ENCODE data around the gene ETNPPL. TPM values are rescaled to one million over a fixed set of nuclear protein-coding genes. Genes with fewer than 3 reads are reported as not detected.
"Not testable (repeated sequence)": the region's sequence is repeated elsewhere in the genome, so short reads cannot be mapped to it uniquely, and the experiment has no call there.

The ETNPPL gene
- total RNA-seq, 1 donor from 2014 or later, result not detected

DNA sequence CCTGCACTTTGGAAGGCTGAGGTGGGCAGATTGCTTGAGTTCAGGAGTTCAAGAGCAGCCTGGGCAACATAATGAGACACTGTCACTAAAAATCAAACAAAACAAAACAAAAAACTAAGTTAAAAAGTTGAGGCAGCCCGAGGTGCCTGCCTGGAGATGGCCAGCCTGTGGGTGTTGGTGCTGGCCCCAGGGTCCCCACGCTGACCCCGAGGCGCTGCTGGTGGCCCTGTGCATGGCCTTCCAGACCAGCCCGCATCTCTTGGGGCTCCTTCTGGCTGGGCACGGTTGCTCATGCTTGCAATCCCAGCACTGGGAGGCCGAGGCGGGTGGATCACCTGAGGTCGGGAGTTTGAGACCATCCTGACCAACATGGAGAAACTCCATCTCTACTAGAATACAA, 4.4 kb downstream of the ETNPPL start:
- intact Hi-C loops (cut with micrococcal nuclease), result no loop called here

- intact Hi-C loops (cut with micrococcal nuclease), result no loop called here
Measured at GRCh38 chr4:108754327-108754726, 8.5 kb downstream of the ETNPPL start.

GRCh38 chr4:108751321-108751720, 11.5 kb downstream of the ETNPPL start:
- intact Hi-C loops (cut with micrococcal nuclease), result no loop called here

DNA sequence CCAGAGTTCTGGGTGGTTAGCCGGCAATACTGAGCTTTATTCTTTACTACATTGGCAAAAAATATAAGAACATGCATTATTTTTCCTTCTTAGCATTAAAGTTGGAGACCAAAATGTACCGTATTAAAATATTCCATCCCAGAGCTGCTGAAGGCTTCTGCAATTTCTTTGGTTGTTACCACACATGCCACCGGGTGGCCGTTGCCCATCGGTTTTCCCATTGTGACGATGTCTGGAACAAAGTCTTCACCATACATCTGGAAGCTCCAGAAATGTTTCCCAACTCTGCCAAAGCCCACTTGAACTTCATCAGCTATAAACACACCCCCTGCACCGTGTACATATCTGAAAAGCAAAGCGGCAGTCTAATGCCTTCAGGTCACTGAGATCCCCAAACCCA, 13.7 kb downstream of the ETNPPL start:
- intact Hi-C loops (cut with micrococcal nuclease), result no loop called here

- intact Hi-C loops (cut with micrococcal nuclease), result no loop called here
Measured at GRCh38 chr4:108746511-108746910, 16.3 kb downstream of the ETNPPL start.

DNA sequence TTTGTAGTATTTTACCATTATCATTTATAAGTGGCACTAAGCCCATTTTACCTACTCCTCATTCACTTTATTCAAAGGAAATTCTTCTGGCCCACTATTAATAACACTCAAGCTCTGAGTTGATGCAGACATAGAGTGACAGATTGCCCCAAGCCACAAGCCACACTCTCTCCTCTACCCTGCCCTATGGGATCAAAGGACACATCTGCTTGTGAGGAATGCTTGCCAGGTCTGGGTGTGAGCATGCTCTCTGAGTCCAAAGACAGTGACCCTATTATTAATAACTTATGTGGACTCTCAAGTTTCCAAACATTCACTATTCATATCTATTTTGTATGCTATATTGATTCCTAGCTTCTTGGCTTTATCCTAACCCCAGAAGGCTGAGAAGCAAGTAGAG, 18.5 kb downstream of the ETNPPL start:
- intact Hi-C loops (cut with micrococcal nuclease), result no loop called here

DNA sequence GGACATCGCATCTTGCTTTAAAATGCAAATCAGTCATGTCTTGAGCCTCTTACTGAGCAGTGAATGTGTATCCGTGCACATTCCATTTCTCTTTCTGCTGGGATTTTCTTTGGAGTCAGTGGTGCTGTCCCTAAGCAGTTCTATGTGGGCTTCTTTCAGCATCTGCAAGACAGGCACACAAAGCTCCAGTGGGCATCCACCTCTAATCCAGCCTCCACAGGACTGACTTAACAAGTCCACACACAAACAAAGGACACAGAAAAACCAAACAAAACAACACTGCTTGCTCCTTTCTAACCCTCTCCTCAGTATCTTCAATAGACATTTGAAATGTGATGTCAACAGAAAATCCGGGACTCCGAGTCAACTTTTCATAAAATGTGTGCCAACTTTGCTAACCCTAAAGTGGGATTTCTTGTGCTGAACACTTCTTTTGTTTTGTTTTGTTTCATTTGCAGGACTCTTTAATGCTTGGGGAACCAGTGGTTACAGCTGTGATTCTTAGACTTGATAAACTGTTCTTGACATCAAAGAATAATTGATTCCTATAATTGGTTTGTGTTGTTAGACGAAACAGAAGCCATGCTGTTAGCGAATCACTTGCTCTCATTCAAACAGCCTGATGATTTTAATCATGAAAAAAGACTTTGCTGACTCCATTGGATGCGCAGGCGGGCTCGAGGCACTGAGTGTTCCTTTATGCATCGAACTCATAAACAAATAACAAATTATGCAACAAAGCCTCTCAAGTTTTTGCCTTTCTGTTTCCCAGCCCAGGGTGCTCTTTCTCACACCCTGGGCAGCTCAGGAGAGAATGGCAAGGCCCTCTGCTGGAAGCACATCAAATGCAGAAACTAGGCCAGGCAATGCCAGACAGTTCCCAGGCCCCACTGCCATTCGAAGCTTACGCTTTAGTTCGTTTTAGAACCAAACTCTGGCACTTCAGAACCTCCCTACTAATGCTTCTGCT, 20.1 kb downstream of the ETNPPL start:
- intact Hi-C loops (cut with micrococcal nuclease), result no loop called here

DNA sequence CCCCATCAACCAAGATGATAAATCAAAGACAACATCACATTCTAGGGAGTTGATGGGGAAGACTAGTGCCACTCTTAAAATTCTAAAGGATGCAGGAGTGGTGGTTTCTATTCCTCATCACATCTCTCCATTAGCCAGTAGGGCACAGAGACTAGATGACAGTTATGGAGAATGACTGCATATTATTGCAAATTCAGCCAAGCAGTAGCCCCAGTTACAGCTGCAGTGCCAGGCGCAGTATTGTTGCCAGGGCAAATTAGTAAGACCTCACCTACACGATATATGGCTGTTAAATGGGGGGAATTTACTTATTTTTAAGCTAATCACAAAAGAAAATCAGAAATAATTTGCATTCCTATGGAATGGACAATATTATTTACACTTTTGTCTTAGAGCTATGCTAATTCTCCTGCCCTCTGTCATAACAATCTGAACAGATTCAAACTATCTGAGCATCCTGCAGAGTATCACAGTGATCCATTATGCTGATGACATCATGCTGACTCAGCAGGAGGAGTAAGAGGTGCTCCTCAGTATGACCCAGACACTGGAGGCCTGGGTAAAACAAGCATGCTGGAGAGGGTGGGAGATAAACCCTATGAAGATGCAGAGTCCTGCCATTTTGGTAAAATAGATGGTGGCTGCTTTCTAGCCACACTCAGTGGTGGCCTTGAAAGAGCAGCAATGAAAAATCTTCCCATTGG, 24.7 kb downstream of the ETNPPL start:
- intact Hi-C loops (cut with micrococcal nuclease), result no loop called here

GRCh38 chr4:108731006-108731405, 31.8 kb downstream of the ETNPPL start:
- intact Hi-C loops (cut with micrococcal nuclease), result no loop called here

DNA sequence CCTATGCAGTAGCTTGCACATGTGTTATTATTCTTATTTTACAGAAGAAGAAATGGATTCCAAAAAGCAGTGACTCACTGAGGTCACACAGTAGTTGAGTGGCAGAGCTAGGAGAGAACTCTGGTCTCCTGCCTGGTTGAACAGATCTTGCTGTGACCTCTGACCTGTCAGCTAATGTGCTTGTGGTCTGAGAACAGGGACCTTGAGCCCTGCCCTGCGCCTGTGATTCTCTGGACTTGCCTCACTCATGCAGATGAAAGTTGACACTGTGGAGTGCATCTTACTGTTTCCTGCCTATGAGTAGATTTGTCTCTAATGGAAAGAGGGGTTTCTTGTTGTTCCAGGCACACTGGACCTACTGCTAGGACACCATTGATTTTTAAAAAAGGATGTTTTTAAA, 32.3 kb downstream of the ETNPPL start:
- intact Hi-C loops (cut with micrococcal nuclease), result no loop called here

GRCh38 chr4:108729731-108730130, 33.1 kb downstream of the ETNPPL start:
- intact Hi-C loops (cut with micrococcal nuclease), result no loop called here

DNA sequence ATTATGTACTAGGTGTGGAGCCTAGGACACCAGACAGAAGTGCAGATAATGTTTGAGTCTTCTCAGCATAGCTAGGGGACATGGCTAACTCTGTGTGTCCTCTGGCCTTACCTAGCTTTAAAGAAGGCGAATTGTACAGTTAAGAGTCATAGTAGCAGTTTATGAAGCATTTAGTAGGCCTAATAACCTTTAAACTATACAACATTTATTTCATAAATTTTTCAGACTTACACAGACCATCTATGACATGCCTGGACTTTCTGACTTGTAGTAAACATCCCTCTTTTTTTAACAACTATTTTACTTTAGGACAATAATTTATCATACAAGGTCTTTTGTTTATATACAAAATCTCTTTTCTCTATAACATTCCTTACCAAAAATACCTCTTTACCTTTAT, 37.4 kb downstream of the ETNPPL start:
- intact Hi-C loops (cut with micrococcal nuclease), result no loop called here

GRCh38 chr4:108717386-108717785, 45.5 kb downstream of the ETNPPL start:
- intact Hi-C loops (cut with micrococcal nuclease), result no loop called here

GRCh38 chr4:108716340-108716739, 46.5 kb downstream of the ETNPPL start:
- intact Hi-C loops (cut with micrococcal nuclease), result no loop called here

GRCh38 chr4:108714880-108715279, 48.0 kb downstream of the ETNPPL start:
- intact Hi-C loops (cut with micrococcal nuclease), result no loop called here

GRCh38 chr4:108710578-108710977, 52.3 kb downstream of the ETNPPL start:
- intact Hi-C loops (cut with micrococcal nuclease), result not testable (repeated sequence)

- intact Hi-C loops (cut with micrococcal nuclease), result no loop called here
Measured at GRCh38 chr4:108709722-108710121, 53.1 kb downstream of the ETNPPL start.

DNA sequence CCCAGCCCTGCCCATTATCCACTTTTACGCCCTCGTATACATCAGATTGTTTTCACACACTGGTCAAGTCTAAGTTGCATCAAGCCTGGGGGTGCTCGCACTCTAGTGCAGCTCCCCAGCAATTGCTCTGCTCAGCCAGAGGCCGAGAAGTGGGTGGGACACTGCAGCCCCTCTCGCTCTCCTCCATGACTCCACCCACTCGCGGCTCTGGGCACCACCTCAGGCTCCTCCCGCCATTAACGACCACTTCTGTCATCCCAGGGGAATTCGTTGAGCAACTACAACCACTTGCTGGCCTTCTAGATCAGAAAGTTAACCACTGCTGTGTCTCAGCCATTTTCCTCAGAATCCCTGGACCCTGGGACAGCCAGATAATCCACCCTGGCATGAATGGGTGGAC, 53.6 kb downstream of the ETNPPL start:
- intact Hi-C loops (cut with micrococcal nuclease), result no loop called here

GRCh38 chr4:108706289-108706688, 56.6 kb downstream of the ETNPPL start:
- intact Hi-C loops (cut with micrococcal nuclease), result no loop called here

DNA sequence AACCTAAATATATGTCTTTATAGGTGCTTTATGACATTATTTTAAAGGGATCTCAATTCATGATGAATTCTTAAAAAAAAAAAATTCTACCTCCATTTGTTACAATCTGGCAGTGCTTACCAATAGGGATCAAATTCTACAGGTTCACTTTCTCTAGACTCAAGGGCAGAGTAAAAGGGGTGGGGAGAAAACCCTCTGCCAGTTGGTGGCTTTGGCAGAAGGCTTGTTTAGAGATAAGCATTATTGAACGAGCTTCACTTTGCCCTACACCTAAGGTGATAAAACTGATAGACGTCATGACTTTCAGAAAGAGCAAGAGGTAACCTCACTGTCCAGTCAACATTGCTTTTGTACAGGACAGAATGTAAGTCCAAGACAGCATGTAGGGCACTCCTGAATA, 58.9 kb downstream of the ETNPPL start:
- intact Hi-C loops (cut with micrococcal nuclease), result no loop called here

DNA sequence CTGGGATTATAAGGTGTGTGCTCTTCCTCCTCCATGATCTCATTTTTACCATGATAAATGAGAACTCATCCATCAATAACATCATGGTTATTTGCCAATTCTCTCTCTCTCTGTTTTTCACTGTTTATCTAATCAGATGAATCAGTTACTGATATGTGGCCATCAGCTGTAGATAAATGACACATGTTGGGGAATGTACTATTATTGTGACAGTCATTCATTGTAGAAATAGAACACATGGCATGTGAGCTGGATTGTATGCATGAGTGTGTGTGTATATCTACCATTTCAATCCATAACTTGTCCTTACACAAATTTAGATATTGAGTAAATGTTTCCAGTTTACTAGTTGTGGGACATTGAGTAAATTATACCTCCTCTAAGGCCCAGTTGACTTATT, 59.5 kb downstream of the ETNPPL start:
- intact Hi-C loops (cut with micrococcal nuclease), result no loop called here

DNA sequence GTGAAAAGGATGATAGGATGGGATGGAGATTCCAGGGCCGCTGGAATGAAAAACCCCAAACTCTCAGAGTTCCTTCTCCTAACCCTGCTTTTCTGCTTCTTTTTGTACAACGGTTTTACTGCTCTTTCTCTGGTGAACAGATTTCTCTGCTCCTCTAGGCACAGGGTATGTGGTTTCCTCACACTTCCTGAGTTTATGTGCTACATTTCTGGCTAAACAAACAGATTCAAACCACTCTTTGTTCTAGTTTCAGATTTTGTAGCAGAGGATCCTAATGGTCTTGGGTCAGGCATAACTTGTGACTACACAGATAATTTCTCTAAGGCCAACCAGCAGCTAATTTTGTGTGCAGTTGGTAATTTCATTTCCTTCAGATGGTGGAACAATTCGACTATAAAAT, 59.9 kb downstream of the ETNPPL start:
- intact Hi-C loops (cut with micrococcal nuclease), result no loop called here
